Central memory CD8-positive, alpha-beta T cell (primary cell): ENCODE measurements around the gene TSPAN11.
"Not testable (repeated sequence)": the region's sequence is repeated elsewhere in the genome, so short reads cannot be mapped to it uniquely, and the experiment has no call there.

Experiments
- ATAC-seq: fragments of 150-1000 bp; cut with Tn5 transposase; replicated peaks from 2 replicates; pipeline ENCODE4 v1.10.0; 2022; ENCODE audit warnings: mild to moderate bottlenecking, moderate FRiP score, moderate number of reproducible peaks; ENCODE audit not compliant: poor library complexity, severe bottlenecking; ENCODE audit errors: extremely low read depth
- DNase-seq, 2 donors: peaks; one replicate each; pipeline ENCODE4 v3.0.0; 2021; ENCODE audit warnings: low spot score in 2 of 2
- H3K27ac Mint-ChIP-seq: one replicate; pipeline ENCODE4 v1.8.0; 2022; ENCODE audit warnings: low read depth, mild to moderate bottlenecking, moderate library complexity, mixed read lengths
- H3K27me3 Mint-ChIP-seq: one replicate; pipeline ENCODE4 v1.8.0; 2022; ENCODE audit warnings: mixed read lengths
- H3K36me3 Mint-ChIP-seq: one replicate; pipeline ENCODE4 v1.8.0; 2022; ENCODE audit warnings: mild to moderate bottlenecking, moderate library complexity, mixed read lengths; ENCODE audit not compliant: insufficient read depth
- H3K4me1 Mint-ChIP-seq: one replicate; pipeline ENCODE4 v1.8.0; 2022; ENCODE audit warnings: mixed read lengths
- H3K4me3 Mint-ChIP-seq: one replicate; pipeline ENCODE4 v1.8.0; 2022; ENCODE audit warnings: mild to moderate bottlenecking, moderate library complexity, mixed read lengths
- H3K9me3 Mint-ChIP-seq: one replicate; pipeline ENCODE4 v1.8.0; 2022; ENCODE audit warnings: mixed read lengths

TSPAN11 gene

GRCh38 chr12:31027006-31027405 lies 100.5 kb downstream of the TSPAN11 start:
- not testable (repeated sequence) for ATAC-seq, DNase-seq, H3K9me3 Mint-ChIP-seq, H3K36me3 Mint-ChIP-seq, H3K4me3 Mint-ChIP-seq, H3K4me1 Mint-ChIP-seq, H3K27ac Mint-ChIP-seq
- peaks cover 33% of the 10 kb centered on the region for H3K27me3 Mint-ChIP-seq

DNA sequence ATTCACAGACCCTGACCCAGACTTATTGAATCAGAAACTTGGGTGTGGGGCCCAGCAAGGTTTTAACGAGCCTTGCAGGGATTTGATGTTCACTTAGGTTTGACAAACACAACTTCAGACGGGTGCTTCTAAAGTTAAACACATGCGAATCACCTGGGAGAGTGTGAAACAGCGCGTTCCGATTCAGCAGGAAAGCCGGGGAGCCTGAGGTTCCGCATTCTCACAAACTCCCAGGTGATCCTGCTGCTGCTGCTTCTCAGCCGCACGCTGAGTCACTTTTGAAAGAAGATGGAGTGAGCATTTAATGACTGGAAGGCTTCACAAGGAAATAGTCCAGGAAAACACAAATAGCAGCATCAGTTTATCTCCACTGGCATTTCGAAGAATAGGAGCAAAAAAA lies 102.9 kb downstream of the TSPAN11 start:
- H3K36me3 Mint-ChIP-seq: no peaks in the 10 kb centered on the region
- no peak for DNase-seq
- H3K27ac Mint-ChIP-seq: no peak overlapping the region
- no peak for ATAC-seq
- no peak overlapping the region for H3K4me3 Mint-ChIP-seq
- no peaks in the 10 kb centered on the region for H3K4me1 Mint-ChIP-seq
- peaks cover 24% of the 10 kb centered on the region for H3K27me3 Mint-ChIP-seq
- no peaks in the 10 kb centered on the region for H3K9me3 Mint-ChIP-seq

DNA sequence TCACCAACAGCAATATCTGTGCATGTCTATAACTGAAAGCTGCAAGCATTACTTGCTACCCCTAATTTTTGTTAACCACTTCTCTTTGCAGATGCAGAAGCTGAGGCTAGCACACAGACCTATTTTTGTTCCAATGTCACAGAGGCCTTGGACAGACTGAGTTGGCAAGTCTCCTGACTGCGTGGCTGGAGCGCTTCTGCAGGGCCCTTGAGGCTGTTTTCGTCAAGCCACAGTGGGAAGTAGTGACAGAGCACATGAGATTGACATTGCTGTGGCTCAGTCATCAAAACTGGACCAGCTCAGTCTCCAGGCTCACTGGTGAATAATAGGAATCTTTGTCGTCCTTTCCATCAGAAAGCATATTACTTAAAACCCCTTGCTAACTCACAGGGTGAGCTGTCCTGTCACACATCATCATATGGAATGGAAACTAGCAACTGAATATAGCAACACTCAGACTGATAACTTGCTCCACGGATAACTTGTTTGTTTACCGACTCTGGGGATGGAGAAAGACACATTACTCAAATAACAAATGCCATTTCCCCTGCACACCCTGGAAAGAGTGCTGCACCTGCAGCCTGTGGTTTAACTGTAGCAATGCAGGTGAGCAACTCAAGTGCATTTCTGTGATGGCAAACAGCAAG lies 103.5 kb downstream of the TSPAN11 start:
- Mint-ChIP-seq H3K4me3 (no peak overlapping the region), H3K27ac (no peak overlapping the region), H3K4me1 (no peaks in the 10 kb centered on the region), H3K36me3 (no peaks in the 10 kb centered on the region), H3K9me3 (no peaks in the 10 kb centered on the region), H3K27me3 (peaks cover 19% of the 10 kb centered on the region)
- ATAC-seq (no peak), DNase-seq (no peak)

- DNase-seq (no peak), ATAC-seq (no peak)
- Mint-ChIP-seq H3K27me3 (peaks cover 26% of the 10 kb centered on the region), H3K9me3 (no peaks in the 10 kb centered on the region), H3K4me1 (no peaks in the 10 kb centered on the region), H3K27ac (no peak overlapping the region), H3K4me3 (no peak overlapping the region), H3K36me3 (peaks cover 2% of the 10 kb centered on the region)
These were observed 105.4 kb downstream of the TSPAN11 start for GRCh38 chr12:31031951-31032335.

GRCh38 chr12:31033146-31033545 lies 106.6 kb downstream of the TSPAN11 start:
- ATAC-seq (no peak), DNase-seq (no peak)
- H3K9me3 Mint-ChIP-seq: no peaks in the 10 kb centered on the region
- no peak overlapping the region for H3K4me3 Mint-ChIP-seq
- H3K27ac Mint-ChIP-seq: no peak overlapping the region
- no peaks in the 10 kb centered on the region for H3K4me1 Mint-ChIP-seq
- H3K27me3 Mint-ChIP-seq: peaks cover 33% of the 10 kb centered on the region
- H3K36me3 Mint-ChIP-seq: peaks cover 2% of the 10 kb centered on the region

GRCh38 chr12:31033681-31034080 lies 107.1 kb downstream of the TSPAN11 start:
- H3K4me1 Mint-ChIP-seq: no peaks in the 10 kb centered on the region
- ATAC-seq (no peak), DNase-seq (no peak)
- H3K9me3 Mint-ChIP-seq: no peaks in the 10 kb centered on the region
- H3K27me3 Mint-ChIP-seq: peaks cover 38% of the 10 kb centered on the region
- peaks cover 2% of the 10 kb centered on the region for H3K36me3 Mint-ChIP-seq
- no peak overlapping the region for H3K4me3 Mint-ChIP-seq
- no peak overlapping the region for H3K27ac Mint-ChIP-seq

DNA sequence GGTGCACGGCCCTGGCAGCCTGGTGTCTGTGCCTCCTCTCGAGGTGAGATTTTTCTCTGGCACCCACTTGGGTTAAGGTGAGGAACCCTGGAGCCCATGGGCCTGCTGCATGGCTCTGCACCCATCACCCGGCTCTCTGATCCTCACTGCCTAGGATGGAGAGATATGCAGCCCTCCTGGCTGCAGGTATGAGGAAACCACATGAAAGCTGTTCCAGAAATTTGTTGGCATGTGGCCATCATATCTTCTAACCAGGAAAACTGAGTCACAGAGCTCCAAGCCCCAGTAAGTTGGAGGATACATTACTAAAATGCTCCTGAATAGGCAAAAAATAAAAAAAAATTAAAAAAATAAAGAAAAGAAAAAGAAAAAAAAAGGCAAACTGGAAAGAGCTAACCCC lies 107.8 kb downstream of the TSPAN11 start:
- H3K27me3 Mint-ChIP-seq: peaks cover 42% of the 10 kb centered on the region
- DNase-seq: no peak
- H3K27ac Mint-ChIP-seq: no peak overlapping the region
- H3K4me3 Mint-ChIP-seq: no peak overlapping the region
- H3K9me3 Mint-ChIP-seq: no peaks in the 10 kb centered on the region
- peaks cover 2% of the 10 kb centered on the region for H3K36me3 Mint-ChIP-seq
- no peaks in the 10 kb centered on the region for H3K4me1 Mint-ChIP-seq
- no peak for ATAC-seq

DNA sequence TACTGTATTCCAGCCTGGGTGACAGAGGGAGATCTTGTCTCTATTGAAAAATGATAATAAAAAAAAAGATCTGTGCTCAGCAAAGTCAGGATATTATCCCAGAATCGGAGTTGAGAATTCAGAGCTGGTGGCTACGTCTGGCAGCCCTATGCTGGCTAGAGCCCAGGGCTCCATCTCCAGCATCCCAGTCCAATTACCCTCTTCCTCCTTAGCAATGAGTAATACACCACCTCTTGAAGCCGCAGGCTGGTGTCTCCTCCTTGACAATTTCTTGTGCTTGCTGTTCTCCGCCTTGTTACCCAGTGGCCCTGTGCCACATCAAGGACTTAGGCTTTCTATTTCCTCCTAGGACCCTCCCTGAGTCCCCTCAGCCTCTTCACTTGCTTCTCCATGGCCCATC lies 108.7 kb downstream of the TSPAN11 start:
- H3K4me3 Mint-ChIP-seq: no peak overlapping the region

GRCh38 chr12:31035967-31036665 lies 109.6 kb downstream of the TSPAN11 start:
- Mint-ChIP-seq H3K27ac (no peak overlapping the region), H3K36me3 (peaks cover 2% of the 10 kb centered on the region), H3K9me3 (no peaks in the 10 kb centered on the region), H3K4me1 (no peaks in the 10 kb centered on the region), H3K4me3 (no peak overlapping the region), H3K27me3 (peaks cover 42% of the 10 kb centered on the region)
- DNase-seq (no peak), ATAC-seq (no peak)

More for the DNA sequence above, 108.7 kb downstream of the TSPAN11 start:
- no peak overlapping the region for H3K27ac Mint-ChIP-seq
- H3K36me3 Mint-ChIP-seq: peaks cover 2% of the 10 kb centered on the region
- H3K9me3 Mint-ChIP-seq: no peaks in the 10 kb centered on the region
- ATAC-seq (no peak), DNase-seq (no peak)
- no peaks in the 10 kb centered on the region for H3K4me1 Mint-ChIP-seq
- peaks cover 42% of the 10 kb centered on the region for H3K27me3 Mint-ChIP-seq

DNA sequence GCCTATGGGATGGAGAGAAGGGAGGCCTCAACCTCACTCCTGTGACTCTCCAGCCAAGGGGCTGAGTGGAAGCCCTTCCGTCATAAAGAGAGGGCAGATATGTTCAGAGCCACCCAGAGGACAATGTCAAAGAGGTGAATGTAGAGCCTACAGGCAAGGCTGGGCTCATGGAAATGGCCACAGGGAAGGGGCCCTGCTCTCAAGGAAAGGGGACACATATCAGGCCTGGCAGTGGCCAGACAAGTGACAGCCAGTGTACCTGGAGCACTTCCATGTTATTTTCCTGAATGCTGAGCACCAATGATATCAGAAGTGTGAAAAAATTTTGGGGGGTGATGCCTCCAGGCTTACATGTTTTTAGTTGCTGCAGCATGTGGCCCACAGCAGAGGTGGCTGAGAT lies 110.5 kb downstream of the TSPAN11 start:
- ATAC-seq: no peak
- Mint-ChIP-seq H3K9me3 (no peaks in the 10 kb centered on the region), H3K36me3 (peaks cover 2% of the 10 kb centered on the region), H3K4me1 (no peaks in the 10 kb centered on the region), H3K27me3 (peaks cover 42% of the 10 kb centered on the region), H3K4me3 (no peak overlapping the region), H3K27ac (no peak overlapping the region)
- no peak for DNase-seq

GRCh38 chr12:31037931-31038330 lies 111.4 kb downstream of the TSPAN11 start:
- peaks cover 41% of the 10 kb centered on the region for H3K27me3 Mint-ChIP-seq
- H3K4me3 Mint-ChIP-seq: no peak overlapping the region
- no peaks in the 10 kb centered on the region for H3K4me1 Mint-ChIP-seq
- no peak for DNase-seq
- H3K36me3 Mint-ChIP-seq: peaks cover 2% of the 10 kb centered on the region
- H3K9me3 Mint-ChIP-seq: no peaks in the 10 kb centered on the region
- no peak for ATAC-seq
- no peak overlapping the region for H3K27ac Mint-ChIP-seq

- ATAC-seq (no peak), DNase-seq (no peak)
- H3K27ac Mint-ChIP-seq: no peak overlapping the region
- no peaks in the 10 kb centered on the region for H3K36me3 Mint-ChIP-seq
- H3K4me3 Mint-ChIP-seq: no peak overlapping the region
- H3K4me1 Mint-ChIP-seq: no peaks in the 10 kb centered on the region
- no peaks in the 10 kb centered on the region for H3K9me3 Mint-ChIP-seq
- peaks cover 24% of the 10 kb centered on the region for H3K27me3 Mint-ChIP-seq
These were observed 114.6 kb downstream of the TSPAN11 start for GRCh38 chr12:31041033-31041564.
